Muscle layer of duodenum (tissue), 2 donors: ENCODE results near the gene PGAM4.

Experiments used
- H3K27ac ChIP-seq: one replicate; pipeline ENCODE4 v1.7.0; 2013; ENCODE audit warnings: mild to moderate bottlenecking, low read length
- H3K27me3 ChIP-seq: one replicate; pipeline ENCODE4 v1.7.0; 2013; ENCODE audit warnings: low read depth, mild to moderate bottlenecking, control low read depth, low read length
- H3K36me3 ChIP-seq, 2 donors: one replicate each; pipeline ENCODE4 v1.7.0; 2013; ENCODE audit warnings: low read length in 2 of 2, control low read depth in 1 of 2, mild to moderate bottlenecking in 1 of 2; ENCODE audit not compliant: insufficient read depth in 2 of 2, control insufficient read depth in 1 of 2
- H3K4me1 ChIP-seq, 2 donors: one replicate each; pipeline ENCODE4 v1.7.0; 2013; ENCODE audit warnings: low read length in 2 of 2, mild to moderate bottlenecking in 2 of 2, control low read depth in 1 of 2, moderate library complexity in 1 of 2; ENCODE audit not compliant: insufficient read depth in 2 of 2, control insufficient read depth in 1 of 2
- H3K4me3 ChIP-seq, 2 donors: one replicate each; pipeline ENCODE4 v1.7.0; 2013; ENCODE audit warnings: low read length in 2 of 2, low read depth in 1 of 2, mild to moderate bottlenecking in 1 of 2
- H3K9me3 ChIP-seq, 2 donors: one replicate each; pipeline ENCODE4 v1.7.0; 2013; ENCODE audit warnings: low read length in 2 of 2, control low read depth in 1 of 2, mild to moderate bottlenecking in 1 of 2; ENCODE audit not compliant: control insufficient read depth in 1 of 2
- donor health status: healthy.

The PGAM4 gene

GRCh38 chrX:77969538-77969937, at the start of gene PGAM4:
Gene PGAM4 (minus strand): TSS chrX:77969638. CDS start chrX:77969638, 0 bp downstream.
- H3K4me1 ChIP-seq = no peaks in the 10 kb centered on the region
- no peaks in the 10 kb centered on the region for H3K27me3 ChIP-seq
- H3K9me3 ChIP-seq = no peaks in the 10 kb centered on the region
- H3K4me3 ChIP-seq = no peak within 1 kb of the TSS
- no peak within 1 kb of the TSS for H3K27ac ChIP-seq
- H3K36me3 ChIP-seq = peaks cover 0 to 5% of the 10 kb centered on the region in 2 donors

- H3K27ac ChIP-seq = no peak overlapping the region
- no peaks in the 10 kb centered on the region for H3K27me3 ChIP-seq
- H3K4me3 ChIP-seq = no peak overlapping the region
- no peaks in the 10 kb centered on the region for H3K36me3 ChIP-seq
- H3K9me3 ChIP-seq = no peaks in the 10 kb centered on the region
- no peaks in the 10 kb centered on the region for H3K4me1 ChIP-seq
These were observed 42.4 kb upstream of the PGAM4 start for GRCh38 chrX:78011846-78012245.

- Histone ChIP-seq H3K4me3 (no peak overlapping the region), H3K27ac (no peak overlapping the region), H3K4me1 (no peaks in the 10 kb centered on the region), H3K27me3 (no peaks in the 10 kb centered on the region), H3K9me3 (no peaks in the 10 kb centered on the region), H3K36me3 (no peaks in the 10 kb centered on the region)
These were observed 10.4 kb upstream of the PGAM4 start for GRCh38 chrX:77979870-77980269.

DNA sequence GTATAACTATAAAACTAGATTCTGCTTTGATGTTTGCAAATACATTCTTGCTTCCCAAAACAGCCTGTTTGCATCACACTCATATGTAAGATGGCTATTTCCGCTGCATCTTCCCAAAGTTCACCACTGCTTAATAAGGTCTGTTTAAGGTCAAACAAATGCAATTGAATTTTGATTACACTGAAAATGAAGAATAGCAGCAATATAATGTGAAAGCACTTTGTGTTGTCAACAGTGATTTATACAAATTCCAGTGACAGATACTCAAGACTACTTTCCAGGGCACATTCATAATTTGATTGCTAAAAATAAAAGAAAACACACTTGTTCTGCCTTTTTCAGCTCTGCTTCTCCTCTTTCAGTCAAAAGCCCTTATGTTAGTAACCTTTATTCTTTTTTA, 8.1 kb upstream of the PGAM4 start:
- H3K27me3 ChIP-seq = no peaks in the 10 kb centered on the region
- no peak overlapping the region for H3K4me3 ChIP-seq
- H3K9me3 ChIP-seq = no peaks in the 10 kb centered on the region
- no peak overlapping the region for H3K27ac ChIP-seq
- H3K36me3 ChIP-seq = peaks cover 0 to 5% of the 10 kb centered on the region in 2 donors
- no peaks in the 10 kb centered on the region for H3K4me1 ChIP-seq

DNA sequence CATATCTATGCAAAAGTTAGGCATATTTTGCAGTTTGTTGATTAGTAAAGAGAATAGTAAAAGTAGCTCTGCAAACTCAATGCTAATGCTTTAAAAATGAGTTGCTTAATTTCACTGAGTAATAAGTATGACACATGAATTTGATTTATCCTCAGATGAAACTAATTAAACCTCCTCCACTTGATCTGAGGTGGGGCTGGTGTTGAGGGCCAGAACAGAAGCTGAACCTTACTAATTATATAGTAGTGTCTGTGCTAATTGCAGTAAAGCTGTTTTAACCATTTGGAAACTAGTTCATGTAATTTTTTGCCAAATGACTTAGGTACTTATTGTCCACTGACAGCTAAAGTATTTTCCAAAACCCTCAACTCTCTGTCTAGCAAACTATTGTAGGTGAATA, 7.7 kb upstream of the PGAM4 start:
- Histone ChIP-seq H3K27ac (no peak overlapping the region), H3K36me3 (peaks cover 0 to 5% of the 10 kb centered on the region in 2 donors), H3K9me3 (no peaks in the 10 kb centered on the region), H3K27me3 (no peaks in the 10 kb centered on the region), H3K4me1 (no peaks in the 10 kb centered on the region), H3K4me3 (no peak overlapping the region)

DNA sequence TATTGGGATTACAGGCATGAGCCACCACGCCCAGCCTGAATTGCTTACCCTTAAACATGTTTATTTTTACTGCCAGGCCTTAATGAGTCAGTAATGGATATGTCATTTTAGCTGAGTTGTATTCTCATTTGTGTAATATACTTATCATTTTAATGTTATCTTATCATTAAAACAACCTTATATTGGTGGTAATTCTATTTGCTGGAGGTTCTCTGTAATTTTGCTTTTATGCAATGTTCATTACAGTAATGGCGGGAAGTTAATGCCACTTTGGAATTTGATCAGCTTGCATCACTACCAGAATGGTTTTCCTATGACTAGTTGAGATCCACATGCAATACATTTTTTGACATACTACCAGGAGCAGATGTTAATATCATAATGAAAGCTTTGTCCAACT, 6.3 kb upstream of the PGAM4 start:
- Histone ChIP-seq H3K9me3 (no peaks in the 10 kb centered on the region), H3K27ac (no peak overlapping the region), H3K36me3 (peaks cover 0 to 5% of the 10 kb centered on the region in 2 donors)

GRCh38 chrX:77967631-77968030, 1.8 kb downstream of the PGAM4 start:
- Histone ChIP-seq H3K4me1 (no peaks in the 10 kb centered on the region), H3K27me3 (no peaks in the 10 kb centered on the region), H3K9me3 (no peaks in the 10 kb centered on the region), H3K36me3 (no peaks in the 10 kb centered on the region), H3K4me3 (no peak overlapping the region), H3K27ac (no peak overlapping the region)

More for the DNA sequence above, 6.3 kb upstream of the PGAM4 start:
- H3K4me3 ChIP-seq = no peak overlapping the region
- no peaks in the 10 kb centered on the region for H3K4me1 ChIP-seq
- H3K27me3 ChIP-seq = no peaks in the 10 kb centered on the region

- Histone ChIP-seq H3K9me3 (no peaks in the 10 kb centered on the region), H3K4me1 (no peaks in the 10 kb centered on the region), H3K4me3 (no peak overlapping the region), H3K27me3 (no peaks in the 10 kb centered on the region), H3K27ac (no peak overlapping the region), H3K36me3 (no peaks in the 10 kb centered on the region)
These were observed 3.1 kb downstream of the PGAM4 start for GRCh38 chrX:77966361-77966760.

DNA sequence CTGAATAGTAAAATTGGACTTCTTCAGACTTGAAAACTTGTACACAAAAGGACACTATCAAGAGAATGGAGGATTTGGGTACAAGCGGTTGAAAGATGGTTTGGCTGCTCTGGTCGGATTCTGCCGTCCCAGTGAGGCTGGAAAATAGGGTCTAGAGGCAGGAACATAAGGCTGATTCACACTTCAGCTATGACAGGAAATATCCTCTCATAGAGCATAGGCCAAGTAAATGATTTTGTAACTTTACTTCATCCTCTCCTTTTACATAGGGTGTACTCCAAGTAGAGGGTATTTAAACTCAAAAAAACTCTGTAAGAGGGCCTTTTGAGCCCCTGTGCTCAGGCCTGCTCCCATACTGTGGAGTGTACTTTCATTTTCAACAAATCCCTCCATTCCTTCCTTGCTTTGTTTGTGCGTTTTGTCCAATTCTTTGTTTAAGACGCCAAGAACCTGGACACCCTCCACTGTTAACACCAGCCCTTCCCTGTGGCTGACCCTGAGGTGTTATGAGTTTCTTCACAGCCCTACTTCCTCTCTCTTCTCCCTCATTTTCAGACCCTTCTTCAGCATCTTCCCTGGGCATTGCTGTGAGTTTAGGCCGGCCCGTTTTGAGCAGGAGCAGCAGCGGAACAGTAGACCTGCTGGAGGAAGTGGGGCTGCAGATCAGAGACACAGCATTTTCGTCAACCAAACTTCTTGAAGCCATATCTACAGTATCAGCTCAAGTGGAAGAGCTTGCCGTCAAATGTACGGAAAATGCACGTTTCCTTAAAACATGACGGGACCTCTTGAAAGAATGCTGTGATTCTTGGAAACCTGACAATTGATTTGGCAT, 7.2 kb downstream of the PGAM4 start:
- Histone ChIP-seq H3K27ac (no peak overlapping the region), H3K36me3 (no peaks in the 10 kb centered on the region), H3K9me3 (no peaks in the 10 kb centered on the region), H3K27me3 (no peaks in the 10 kb centered on the region), H3K4me1 (no peaks in the 10 kb centered on the region), H3K4me3 (no peak overlapping the region)

GRCh38 chrX:77961063-77961462, 8.4 kb downstream of the PGAM4 start:
- no peak overlapping the region for H3K27ac ChIP-seq
- H3K27me3 ChIP-seq = no peaks in the 10 kb centered on the region
- H3K9me3 ChIP-seq = no peaks in the 10 kb centered on the region
- no peaks in the 10 kb centered on the region for H3K36me3 ChIP-seq
- H3K4me1 ChIP-seq = no peaks in the 10 kb centered on the region
- no peak overlapping the region for H3K4me3 ChIP-seq

- Histone ChIP-seq H3K9me3 (no peaks in the 10 kb centered on the region), H3K36me3 (no peaks in the 10 kb centered on the region), H3K4me3 (no peak overlapping the region), H3K27me3 (no peaks in the 10 kb centered on the region), H3K27ac (no peak overlapping the region), H3K4me1 (no peaks in the 10 kb centered on the region)
These were observed 8.9 kb downstream of the PGAM4 start for GRCh38 chrX:77960567-77960966.

DNA sequence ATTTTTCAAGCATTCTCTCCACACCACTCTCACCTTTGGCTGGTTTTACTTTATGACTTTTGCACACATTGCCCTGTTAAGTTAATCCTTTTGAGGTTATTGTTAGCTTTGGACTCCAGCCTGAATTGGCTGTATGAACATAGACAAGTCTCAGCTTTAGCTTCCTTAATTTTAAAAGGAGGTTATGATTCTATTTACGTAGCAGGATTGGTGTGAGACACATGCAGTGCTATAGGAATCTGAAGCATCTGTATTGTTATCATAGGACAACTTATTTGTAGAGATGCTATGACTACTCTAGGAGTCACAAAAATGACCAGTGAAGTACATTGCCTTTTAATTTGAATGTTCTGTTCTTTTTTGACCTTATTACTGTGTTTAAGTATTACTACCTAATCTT, 15.7 kb downstream of the PGAM4 start:
- H3K4me3 ChIP-seq = no peak overlapping the region
- H3K4me1 ChIP-seq = peaks cover 0 to 7% of the 10 kb centered on the region in 2 donors
- no peaks in the 10 kb centered on the region for H3K36me3 ChIP-seq
- no peaks in the 10 kb centered on the region for H3K9me3 ChIP-seq
- no peak overlapping the region for H3K27ac ChIP-seq
- no peaks in the 10 kb centered on the region for H3K27me3 ChIP-seq
